HCT116 (cell line): ENCODE measurements around the gene FRMD3. TPM values are rescaled to one million over a fixed set of nuclear protein-coding genes. Genes with fewer than 3 reads are reported as not detected.

Experiments used
- ATAC-seq: fragments of 200-7000 bp; cut with Tn5 transposase; 2 replicates; pipeline ENCODE4 v1.9.1; 2020; ENCODE audit warnings: mild to moderate bottlenecking, moderate library complexity
- BruUV-seq: library from RNA; stranded (reverse); fragments of 400-500 nt; replicated peaks from 2 replicates; lab custom pipeline; 2021; lab: Mats Ljungman, UMichigan
- CTCF ChIA-PET: fragments of 300-600 bp; sonication (Branson Sonifier 250); formaldehyde crosslinking; loops from one replicate; lab custom pipeline; 2021; ENCODE audit warnings: antibody characterized with exemption; lab: Charles Lee
- POLR2A ChIA-PET: fragments of 300-600, 350-600 bp; sonication (Branson Sonifier 250); formaldehyde crosslinking; loops from one replicate; lab custom pipeline; 2021; ENCODE audit warnings: antibody characterized with exemption; lab: Charles Lee
- RAD21 ChIA-PET, 2 experiments: fragments of 300-600 bp; sonication (Branson Sonifier 250); formaldehyde crosslinking; loops; one replicate each; lab custom pipeline; 2023; ENCODE audit warnings: low total read pairs in 2 of 2; ENCODE audit not compliant: uncharacterized antibody in 2 of 2, unreplicated experiment in 2 of 2, low non-redundant PET in 1 of 2; lab: Charles Lee
- DNase-seq: peaks from one replicate; pipeline ENCODE4 v3.0.0-alpha.2; 2010; ENCODE audit warnings: low read depth, low spot score
- H2AFZ ChIP-seq: fragments of 200-600 bp; shearing (Covaris generic), sonication (generic); 2 replicates; pipeline ENCODE4 v1.6.1; 2017; ENCODE audit warnings: low read depth, mixed run types, mixed read lengths, antibody characterized with exemption, low read length; ENCODE audit not compliant: poor library complexity, severe bottlenecking
- H3K27ac ChIP-seq: 2 replicates; pipeline ENCODE4 v1.5.1; 2012; ENCODE audit warnings: low read depth, low read length
- H3K27me3 ChIP-seq: fragments of 200-600 bp; sonication (generic); 2 replicates; pipeline ENCODE4 v1.6.1; 2016; ENCODE audit warnings: mixed run types, low read length, mixed read lengths; ENCODE audit not compliant: insufficient read depth
- H3K36me3 ChIP-seq, 2 experiments: fragments of 200-500 bp in 1 of 2; fragments of 200-600 bp in 1 of 2; sonication (Bioruptor generic) in 1 of 2; sonication (generic) in 1 of 2; 2 replicates each; pipeline versions ENCODE4 v1.5.1 to v1.6.1; 2014 to 2016; ENCODE audit warnings: low read length in 2 of 2, inconsistent platforms in 1 of 2, mixed read lengths in 1 of 2, mixed run types in 1 of 2; ENCODE audit not compliant: insufficient read depth in 2 of 2, control insufficient read depth in 1 of 2
- H3K4me1 ChIP-seq, 2 experiments: fragments of 200-600 bp in 1 of 2; sonication (generic) in 1 of 2; 2 replicates each; pipeline versions ENCODE4 v1.5.1 to v1.6.1; 2012 to 2017; ENCODE audit warnings: low read length in 2 of 2, inconsistent platforms in 1 of 2, mild to moderate bottlenecking in 1 of 2, mixed read lengths in 1 of 2, mixed run types in 1 of 2, moderate library complexity in 1 of 2; ENCODE audit not compliant: insufficient read depth in 2 of 2, control insufficient read depth in 1 of 2
- H3K4me2 ChIP-seq: fragments of 200-600 bp; sonication (generic); 2 replicates; pipeline ENCODE4 v1.6.1; 2017; ENCODE audit warnings: mixed run types, low read length, mixed read lengths
- H3K4me3 ChIP-seq, 2 experiments: fragments of 200-600 bp in 1 of 2; sonication (generic) in 1 of 2; replicated peaks in 1 of 2; 2 replicates each; pipeline ENCODE4 v1.5.1; 2011 to 2016; ENCODE audit warnings: low read length in 2 of 2, control low read depth in 1 of 2, low read depth in 1 of 2, mild to moderate bottlenecking in 1 of 2, mixed read lengths in 1 of 2, mixed run types in 1 of 2
- H3K79me2 ChIP-seq: fragments of 200-600 bp; sonication (generic); 2 replicates; pipeline ENCODE4 v1.6.1; 2017; ENCODE audit warnings: mild to moderate bottlenecking, mixed run types, low read length, moderate library complexity, mixed read lengths; ENCODE audit not compliant: insufficient read depth
- H3K9ac ChIP-seq: fragments of 200-600 bp; sonication (generic); 2 replicates; pipeline ENCODE4 v1.6.1; 2016; ENCODE audit warnings: low read length, mixed read lengths
- H3K9me2 ChIP-seq: fragments of 200-600 bp; sonication (generic), shearing (Covaris generic); 2 replicates; pipeline ENCODE4 v1.6.1; 2017; ENCODE audit warnings: mixed run types, mild to moderate bottlenecking, moderate library complexity; ENCODE audit not compliant: insufficient read depth
- H3K9me3 ChIP-seq, 2 experiments: fragments of 200-500 bp in 1 of 2; fragments of 200-600 bp in 1 of 2; sonication (Bioruptor generic) in 1 of 2; sonication (generic) in 1 of 2; 2 replicates each; pipeline ENCODE4 v1.6.1; 2014 to 2017; ENCODE audit warnings: low read length in 2 of 2, mixed read lengths in 2 of 2, inconsistent platforms in 1 of 2, low read depth in 1 of 2, mild to moderate bottlenecking in 1 of 2, mixed run types in 1 of 2, moderate library complexity in 1 of 2; ENCODE audit not compliant: control insufficient read depth in 1 of 2, insufficient read depth in 1 of 2
- H4K20me1 ChIP-seq: fragments of 200-600 bp; sonication (generic), shearing (Covaris generic); 2 replicates; pipeline ENCODE4 v1.6.1; 2017; ENCODE audit warnings: mixed run types, mild to moderate bottlenecking, moderate library complexity; ENCODE audit not compliant: insufficient read depth
- CBX3 ChIP-seq: IDR thresholded peaks from 2 replicates; pipeline ENCODE4 v1.6.1; 2012; ENCODE audit warnings: low read depth
- CEBPB ChIP-seq: IDR thresholded peaks from 2 replicates; pipeline ENCODE4 v1.6.1; 2012; ENCODE audit warnings: low read depth
- EGR1 ChIP-seq: IDR thresholded peaks from 2 replicates; pipeline ENCODE4 v1.6.1; 2012; ENCODE audit warnings: low read depth
- EZH2 ChIP-seq: fragments of 200-600 bp; sonication (generic); IDR thresholded peaks from 2 replicates; pipeline ENCODE4 v1.6.1; 2017; ENCODE audit warnings: antibody characterized with exemption, mixed run types
- EZH2phosphoT487 ChIP-seq: fragments of 200-600 bp; IDR thresholded peaks from 2 replicates; pipeline ENCODE4 v1.6.1; 2018; ENCODE audit warnings: antibody characterized with exemption, borderline replicate concordance
- FOSL1 ChIP-seq: IDR thresholded peaks from 2 replicates; pipeline ENCODE4 v1.6.1; 2012; ENCODE audit warnings: low read depth
- JUND ChIP-seq: IDR thresholded peaks from 2 replicates; pipeline ENCODE4 v1.6.1; 2012
- POLR2A ChIP-seq: IDR thresholded peaks from 2 replicates; pipeline ENCODE4 v1.7.0; 2011; ENCODE audit warnings: borderline replicate concordance; ENCODE audit not compliant: insufficient read depth, insufficient read length; ENCODE audit errors: extremely low read depth
- POLR2AphosphoS5 ChIP-seq: IDR thresholded peaks from 2 replicates; pipeline ENCODE4 v1.6.1; 2011; ENCODE audit warnings: mild to moderate bottlenecking, low read depth, low read length, moderate library complexity
- RAD21 ChIP-seq: IDR thresholded peaks from 2 replicates; pipeline ENCODE4 v1.6.1; 2012; ENCODE audit warnings: low read depth, mild to moderate bottlenecking
- SIN3A ChIP-seq: IDR thresholded peaks from 2 replicates; pipeline ENCODE4 v1.6.1; 2012; ENCODE audit warnings: low read depth
- TCF7L2 ChIP-seq: IDR thresholded peaks from 2 replicates; pipeline ENCODE4 v1.7.0; 2011; ENCODE audit warnings: borderline replicate concordance, inconsistent platforms; ENCODE audit not compliant: insufficient read depth, insufficient read length; ENCODE audit errors: extremely low read depth
- YY1 ChIP-seq: IDR thresholded peaks from 2 replicates; pipeline ENCODE4 v1.6.1; 2011; ENCODE audit warnings: low read length, low read depth, moderate library complexity, mild to moderate bottlenecking; ENCODE audit not compliant: insufficient replicate concordance; ENCODE audit errors: extremely low read depth
- ZNF274 ChIP-seq: fragments of 200-500 bp; sonication (Bioruptor generic); IDR thresholded peaks from 2 replicates; pipeline ENCODE4 v1.6.1; 2014; ENCODE audit warnings: mild to moderate bottlenecking, low read depth, low read length, inconsistent platforms
- intact Hi-C: fragments of 100-400 bp; cut with micrococcal nuclease; formaldehyde crosslinking; loops from 2 replicates; pipeline ENCODE4 v1.10.0; 2022
- total RNA-seq: library from RNA; stranded (reverse); gene quantifications from one replicate; pipeline ENCODE4 v1.2.1, GENCODE V29; 2021; ENCODE audit not compliant: unreplicated experiment
- TF ChIP-seq, protein P1 (sequence below): IDR thresholded peaks from 2 replicates; pipeline ENCODE4 v1.6.1; 2012; ENCODE audit warnings: low read depth
- TF ChIP-seq, protein P2 (sequence below): IDR thresholded peaks from 2 replicates; pipeline ENCODE4 v1.6.1; 2012
- TF ChIP-seq, protein P3 (sequence below): IDR thresholded peaks from 2 replicates; pipeline ENCODE4 v1.6.1; 2011; ENCODE audit warnings: mild to moderate bottlenecking, low read length, moderate library complexity; ENCODE audit not compliant: insufficient replicate concordance; ENCODE audit errors: extremely low read depth
- TF ChIP-seq, protein P4 (sequence below), 3 experiments: fragments of 200-600 bp in 1 of 3; sonication (generic) in 1 of 3; IDR thresholded peaks in 2 of 3; conservative IDR thresholded peaks in 1 of 3; 2 replicates each; pipeline ENCODE4 v1.5.1; 2012 to 2017; ENCODE audit warnings: low read depth in 2 of 3, low read length in 2 of 3, antibody characterized with exemption in 1 of 3, borderline replicate concordance in 1 of 3, control low read depth in 1 of 3, mild to moderate bottlenecking in 1 of 3, mixed read lengths in 1 of 3, mixed run types in 1 of 3, moderate library complexity in 1 of 3; ENCODE audit not compliant: insufficient read depth in 1 of 3

FRMD3 gene
- total RNA-seq, 1 experiment from 2014 or later, result 0.89 TPM

DNA sequence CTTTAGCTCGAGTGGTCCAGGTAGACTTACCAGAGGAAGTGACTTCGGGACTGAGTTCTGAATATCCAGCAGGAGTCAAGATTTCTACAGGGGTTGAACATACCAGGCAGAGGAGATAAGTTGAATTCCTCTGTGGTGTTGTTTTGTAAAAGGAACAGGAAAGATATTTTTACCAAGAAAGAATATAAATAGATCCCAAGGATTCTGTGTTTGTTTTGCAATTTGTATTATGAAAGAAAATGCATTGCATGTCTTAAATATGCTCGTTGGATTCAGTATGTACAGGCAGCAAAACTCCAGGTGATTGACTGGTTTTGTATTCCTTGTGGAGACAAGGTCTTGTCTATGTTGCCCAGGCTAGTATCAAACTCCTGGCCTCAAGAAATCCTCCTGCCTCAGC lies 197.8 kb downstream of the FRMD3 start:
- TF ChIP-seq EZH2, result no peak
- TF ChIP-seq, protein P1, sequence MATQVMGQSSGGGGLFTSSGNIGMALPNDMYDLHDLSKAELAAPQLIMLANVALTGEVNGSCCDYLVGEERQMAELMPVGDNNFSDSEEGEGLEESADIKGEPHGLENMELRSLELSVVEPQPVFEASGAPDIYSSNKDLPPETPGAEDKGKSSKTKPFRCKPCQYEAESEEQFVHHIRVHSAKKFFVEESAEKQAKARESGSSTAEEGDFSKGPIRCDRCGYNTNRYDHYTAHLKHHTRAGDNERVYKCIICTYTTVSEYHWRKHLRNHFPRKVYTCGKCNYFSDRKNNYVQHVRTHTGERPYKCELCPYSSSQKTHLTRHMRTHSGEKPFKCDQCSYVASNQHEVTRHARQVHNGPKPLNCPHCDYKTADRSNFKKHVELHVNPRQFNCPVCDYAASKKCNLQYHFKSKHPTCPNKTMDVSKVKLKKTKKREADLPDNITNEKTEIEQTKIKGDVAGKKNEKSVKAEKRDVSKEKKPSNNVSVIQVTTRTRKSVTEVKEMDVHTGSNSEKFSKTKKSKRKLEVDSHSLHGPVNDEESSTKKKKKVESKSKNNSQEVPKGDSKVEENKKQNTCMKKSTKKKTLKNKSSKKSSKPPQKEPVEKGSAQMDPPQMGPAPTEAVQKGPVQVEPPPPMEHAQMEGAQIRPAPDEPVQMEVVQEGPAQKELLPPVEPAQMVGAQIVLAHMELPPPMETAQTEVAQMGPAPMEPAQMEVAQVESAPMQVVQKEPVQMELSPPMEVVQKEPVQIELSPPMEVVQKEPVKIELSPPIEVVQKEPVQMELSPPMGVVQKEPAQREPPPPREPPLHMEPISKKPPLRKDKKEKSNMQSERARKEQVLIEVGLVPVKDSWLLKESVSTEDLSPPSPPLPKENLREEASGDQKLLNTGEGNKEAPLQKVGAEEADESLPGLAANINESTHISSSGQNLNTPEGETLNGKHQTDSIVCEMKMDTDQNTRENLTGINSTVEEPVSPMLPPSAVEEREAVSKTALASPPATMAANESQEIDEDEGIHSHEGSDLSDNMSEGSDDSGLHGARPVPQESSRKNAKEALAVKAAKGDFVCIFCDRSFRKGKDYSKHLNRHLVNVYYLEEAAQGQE, result no peak
- no peak for TF ChIP-seq CEBPB
- TF ChIP-seq EZH2phosphoT487, result no peak
- TF ChIP-seq, protein P2, sequence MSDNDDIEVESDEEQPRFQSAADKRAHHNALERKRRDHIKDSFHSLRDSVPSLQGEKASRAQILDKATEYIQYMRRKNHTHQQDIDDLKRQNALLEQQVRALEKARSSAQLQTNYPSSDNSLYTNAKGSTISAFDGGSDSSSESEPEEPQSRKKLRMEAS, result no peak
- no peak for TF ChIP-seq JUND
- no peak for TF ChIP-seq FOSL1
- TF ChIP-seq ZNF274, result no peak
- TF ChIP-seq CBX3, result no peak
- TF ChIP-seq, protein P3, sequence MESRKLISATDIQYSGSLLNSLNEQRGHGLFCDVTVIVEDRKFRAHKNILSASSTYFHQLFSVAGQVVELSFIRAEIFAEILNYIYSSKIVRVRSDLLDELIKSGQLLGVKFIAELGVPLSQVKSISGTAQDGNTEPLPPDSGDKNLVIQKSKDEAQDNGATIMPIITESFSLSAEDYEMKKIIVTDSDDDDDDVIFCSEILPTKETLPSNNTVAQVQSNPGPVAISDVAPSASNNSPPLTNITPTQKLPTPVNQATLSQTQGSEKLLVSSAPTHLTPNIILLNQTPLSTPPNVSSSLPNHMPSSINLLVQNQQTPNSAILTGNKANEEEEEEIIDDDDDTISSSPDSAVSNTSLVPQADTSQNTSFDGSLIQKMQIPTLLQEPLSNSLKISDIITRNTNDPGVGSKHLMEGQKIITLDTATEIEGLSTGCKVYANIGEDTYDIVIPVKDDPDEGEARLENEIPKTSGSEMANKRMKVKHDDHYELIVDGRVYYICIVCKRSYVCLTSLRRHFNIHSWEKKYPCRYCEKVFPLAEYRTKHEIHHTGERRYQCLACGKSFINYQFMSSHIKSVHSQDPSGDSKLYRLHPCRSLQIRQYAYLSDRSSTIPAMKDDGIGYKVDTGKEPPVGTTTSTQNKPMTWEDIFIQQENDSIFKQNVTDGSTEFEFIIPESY, result no peak
- no peak for TF ChIP-seq TCF7L2
- TF ChIP-seq YY1, result no peak
- no peak for TF ChIP-seq RAD21
- TF ChIP-seq EGR1, result no peak
- no peak for TF ChIP-seq POLR2A
- no peak for TF ChIP-seq POLR2AphosphoS5
- TF ChIP-seq, protein P4, sequence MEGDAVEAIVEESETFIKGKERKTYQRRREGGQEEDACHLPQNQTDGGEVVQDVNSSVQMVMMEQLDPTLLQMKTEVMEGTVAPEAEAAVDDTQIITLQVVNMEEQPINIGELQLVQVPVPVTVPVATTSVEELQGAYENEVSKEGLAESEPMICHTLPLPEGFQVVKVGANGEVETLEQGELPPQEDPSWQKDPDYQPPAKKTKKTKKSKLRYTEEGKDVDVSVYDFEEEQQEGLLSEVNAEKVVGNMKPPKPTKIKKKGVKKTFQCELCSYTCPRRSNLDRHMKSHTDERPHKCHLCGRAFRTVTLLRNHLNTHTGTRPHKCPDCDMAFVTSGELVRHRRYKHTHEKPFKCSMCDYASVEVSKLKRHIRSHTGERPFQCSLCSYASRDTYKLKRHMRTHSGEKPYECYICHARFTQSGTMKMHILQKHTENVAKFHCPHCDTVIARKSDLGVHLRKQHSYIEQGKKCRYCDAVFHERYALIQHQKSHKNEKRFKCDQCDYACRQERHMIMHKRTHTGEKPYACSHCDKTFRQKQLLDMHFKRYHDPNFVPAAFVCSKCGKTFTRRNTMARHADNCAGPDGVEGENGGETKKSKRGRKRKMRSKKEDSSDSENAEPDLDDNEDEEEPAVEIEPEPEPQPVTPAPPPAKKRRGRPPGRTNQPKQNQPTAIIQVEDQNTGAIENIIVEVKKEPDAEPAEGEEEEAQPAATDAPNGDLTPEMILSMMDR (IDR thresholded peaks at IDR 0.05 in 2 of 3, conservative IDR thresholded peaks at IDR 0.05 in 1 of 3; ENCODE audit: borderline replicate concordance in 1 of 3, insufficient read depth in 1 of 3, low read depth in 2 of 3, low read length in 2 of 3), result no peak
- no peak for TF ChIP-seq SIN3A
- TF ChIP-seq, all 23 proteins: peak for 0
- no peaks in the 10 kb centered on the region for H3K36me3 ChIP-seq
- ATAC-seq, result no peak
- H3K27ac ChIP-seq, result no peak overlapping the region
- no peak for DNase-seq
- ChIA-PET POLR2A (no interaction called here), CTCF (no interaction called here), RAD21 (no interaction called here)
- H3K4me2 ChIP-seq, result no peak overlapping the region
- no peak overlapping the region for H3K4me3 ChIP-seq
- H3K79me2 ChIP-seq, result no peaks in the 10 kb centered on the region
- no peak overlapping the region for H2AFZ ChIP-seq
- H3K9me2 ChIP-seq, result no peaks in the 10 kb centered on the region
- H3K4me1 ChIP-seq, result peaks cover 4% of the 10 kb centered on the region in 2 experiments; a peak in 2 of 4 replicates
- no peaks in the 10 kb centered on the region for H3K9me3 ChIP-seq
- H3K9ac ChIP-seq, result no peak overlapping the region
- no peaks in the 10 kb centered on the region for H3K27me3 ChIP-seq
- intact Hi-C loops, result no loop called here
- no peaks in the 10 kb centered on the region for H4K20me1 ChIP-seq
- BruUV-seq, result no TSS peak
